Measurements from ENCODE around the gene PSD2. TPM values are rescaled to one million over a fixed set of nuclear protein-coding genes. Genes with fewer than 3 reads are reported as not detected.

PSD2 gene
- total and polyA plus RNA-seq, 12 donors: 0.03 to 0.09 (median 0.08) TPM; not detected in 9

- TF ChIP-seq, protein P1, sequence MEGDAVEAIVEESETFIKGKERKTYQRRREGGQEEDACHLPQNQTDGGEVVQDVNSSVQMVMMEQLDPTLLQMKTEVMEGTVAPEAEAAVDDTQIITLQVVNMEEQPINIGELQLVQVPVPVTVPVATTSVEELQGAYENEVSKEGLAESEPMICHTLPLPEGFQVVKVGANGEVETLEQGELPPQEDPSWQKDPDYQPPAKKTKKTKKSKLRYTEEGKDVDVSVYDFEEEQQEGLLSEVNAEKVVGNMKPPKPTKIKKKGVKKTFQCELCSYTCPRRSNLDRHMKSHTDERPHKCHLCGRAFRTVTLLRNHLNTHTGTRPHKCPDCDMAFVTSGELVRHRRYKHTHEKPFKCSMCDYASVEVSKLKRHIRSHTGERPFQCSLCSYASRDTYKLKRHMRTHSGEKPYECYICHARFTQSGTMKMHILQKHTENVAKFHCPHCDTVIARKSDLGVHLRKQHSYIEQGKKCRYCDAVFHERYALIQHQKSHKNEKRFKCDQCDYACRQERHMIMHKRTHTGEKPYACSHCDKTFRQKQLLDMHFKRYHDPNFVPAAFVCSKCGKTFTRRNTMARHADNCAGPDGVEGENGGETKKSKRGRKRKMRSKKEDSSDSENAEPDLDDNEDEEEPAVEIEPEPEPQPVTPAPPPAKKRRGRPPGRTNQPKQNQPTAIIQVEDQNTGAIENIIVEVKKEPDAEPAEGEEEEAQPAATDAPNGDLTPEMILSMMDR (IDR thresholded peaks at IDR 0.05): no peak
- H3K4me3 ChIP-seq: no peak overlapping the region
- DNase-seq (no peak), ATAC-seq (no peak)
- H3K9me3 ChIP-seq: no peaks in the 10 kb centered on the region
- no peaks in the 10 kb centered on the region for H3K27me3 ChIP-seq
- H3K36me3 ChIP-seq: no peaks in the 10 kb centered on the region
- H3K4me1 ChIP-seq: peaks cover 0 to 18% (median 11%) of the 10 kb centered on the region in 9 donors
- intact Hi-C loops (cut with DNase I): no loop called here
- H3K27ac ChIP-seq: no peak overlapping the region
- 94% methylated on average over 2 of the region's 2 CpGs for WGBS, 2 donors
These were observed 63.4 kb downstream of the PSD2 start for GRCh38 chr5:139859013-139859412.

DNA sequence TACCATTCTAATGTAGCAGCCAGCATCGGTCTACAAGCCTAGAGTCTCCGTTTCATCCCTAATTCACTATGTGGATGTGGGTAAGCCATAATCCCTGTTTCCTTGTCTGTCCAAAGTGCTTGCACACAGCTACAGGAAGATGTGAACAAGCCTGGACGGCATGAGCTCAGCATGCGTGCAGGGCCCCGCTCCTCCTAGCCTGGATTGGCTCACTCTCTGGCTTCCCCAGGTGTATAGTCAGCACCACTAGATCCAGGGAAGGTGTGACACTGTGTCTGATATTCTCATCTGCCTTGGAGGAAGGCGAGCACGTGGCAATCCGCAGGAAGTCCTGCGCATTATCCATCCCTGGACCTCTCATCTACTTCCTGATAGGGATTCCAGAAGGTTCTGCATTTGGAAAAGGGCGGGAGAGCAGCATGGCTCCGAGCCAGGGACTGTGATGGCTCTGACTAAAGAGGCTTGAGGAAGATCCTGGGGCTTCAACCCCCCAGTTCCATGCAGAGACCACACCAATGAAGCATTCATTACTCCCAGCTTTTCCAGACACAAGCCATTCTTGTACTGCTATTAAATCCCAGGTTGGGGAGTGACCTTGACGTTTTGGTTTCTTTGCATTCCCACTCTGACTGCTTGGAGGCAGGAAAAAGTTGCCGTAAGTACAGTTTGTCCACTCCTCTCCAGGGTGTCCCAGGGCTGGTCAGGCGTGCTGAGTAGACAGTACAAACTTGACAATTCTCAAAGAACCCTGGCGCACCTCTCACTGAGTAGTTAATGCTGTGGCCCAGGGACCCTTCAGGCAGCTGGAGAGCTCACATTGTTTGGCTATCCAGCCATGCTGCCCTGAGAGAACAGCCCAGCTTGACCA lies 65.6 kb downstream of the PSD2 start:
- DNase-seq: no peak
- no peak overlapping the region for H3K27ac ChIP-seq
- TF ChIP-seq, protein P1 (IDR thresholded peaks at IDR 0.05): no peak

DNA sequence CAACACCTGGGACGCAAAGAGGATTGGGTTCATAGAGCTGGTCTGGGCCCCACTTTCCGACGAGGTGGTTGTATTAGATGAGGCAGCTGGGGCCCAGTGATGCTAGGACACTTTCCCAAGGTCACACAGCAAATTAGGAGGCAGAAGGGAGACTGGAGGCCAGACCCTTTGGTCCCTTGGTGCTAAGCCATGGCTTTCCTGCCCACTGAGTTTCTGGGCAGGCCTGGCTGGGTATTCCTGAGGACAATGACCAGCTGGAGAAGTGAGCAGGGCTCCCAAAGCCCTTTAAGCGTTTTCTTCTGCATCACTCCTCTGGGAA lies 66.2 kb downstream of the PSD2 start:
- 88 to 95% methylated on average over 4 of the region's 4 CpGs for WGBS, 2 donors
- no peak overlapping the region for H3K4me3 ChIP-seq
- H3K4me1 ChIP-seq: peaks cover 0 to 21% (median 11%) of the 10 kb centered on the region in 9 donors
- TF ChIP-seq, protein P1 (IDR thresholded peaks at IDR 0.05): no peak
- no peaks in the 10 kb centered on the region for H3K36me3 ChIP-seq
- ATAC-seq (no peak), DNase-seq (no peak)
- H3K27ac ChIP-seq: no peak overlapping the region
- intact Hi-C loops (cut with DNase I): loop anchor here in 9 of 10 donors (5.0 to 10.0 kb wide), 5 partner anchors 75 to 227 kb away; partner anchors contain the start of gene NRG2 (in 1 of the 9)
- no peaks in the 10 kb centered on the region for H3K9me3 ChIP-seq
- no peaks in the 10 kb centered on the region for H3K27me3 ChIP-seq

More for the DNA sequence above, 65.6 kb downstream of the PSD2 start:
- Histone ChIP-seq H3K36me3 (no peaks in the 10 kb centered on the region), H3K9me3 (no peaks in the 10 kb centered on the region), H3K4me3 (no peak overlapping the region), H3K4me1 (peaks cover 0 to 21% (median 11%) of the 10 kb centered on the region in 9 donors), H3K27me3 (no peaks in the 10 kb centered on the region)
- no peak for ATAC-seq
- intact Hi-C loops (cut with DNase I): loop anchor here in 9 of 10 donors (5.0 to 10.0 kb wide), 5 partner anchors 74 to 226 kb away; partner anchors contain the start of gene NRG2 (in 1 of the 9)
- WGBS, 2 donors: 78 to 81% methylated on average over 15 of the region's 15 CpGs

DNA sequence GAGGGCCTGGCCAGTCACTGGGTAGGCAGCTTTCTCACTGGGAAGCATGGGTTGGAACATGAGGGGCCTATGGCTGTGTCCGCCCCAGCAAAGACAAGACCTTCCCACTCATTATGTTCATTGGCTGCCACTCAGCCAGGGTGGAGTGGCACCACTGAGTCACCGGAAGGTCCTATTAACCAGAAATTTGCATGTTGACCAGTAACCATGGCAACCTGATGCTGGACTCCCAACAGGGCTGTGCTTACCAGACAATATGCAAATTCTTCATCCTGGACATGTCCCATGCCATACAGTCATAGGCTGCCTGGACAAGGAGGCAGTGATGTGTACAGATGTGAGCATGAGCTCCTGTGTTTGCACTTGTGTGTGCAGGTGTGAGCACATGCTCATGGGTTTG lies 66.7 kb downstream of the PSD2 start:
- Histone ChIP-seq H3K27me3 (no peaks in the 10 kb centered on the region), H3K27ac (no peak overlapping the region), H3K4me3 (no peak overlapping the region), H3K36me3 (no peaks in the 10 kb centered on the region), H3K9me3 (no peaks in the 10 kb centered on the region), H3K4me1 (peaks cover 0 to 21% (median 11%) of the 10 kb centered on the region in 9 donors)
- no peak for DNase-seq
- no peak for ATAC-seq
- 94 to 98% methylated on average over 2 of the region's 2 CpGs for WGBS, 2 donors
- intact Hi-C loops (cut with DNase I): loop anchor here in 9 of 10 donors (5.0 to 10.0 kb wide), 5 partner anchors 75 to 228 kb away; partner anchors contain the start of gene NRG2 (in 1 of the 9)
- TF ChIP-seq, protein P1 (IDR thresholded peaks at IDR 0.05): no peak
